Cardiac septum (tissue), 1 donor: ENCODE measurements around the gene PHF21A. TPM values are rescaled to one million over a fixed set of nuclear protein-coding genes. Genes with fewer than 3 reads are reported as not detected.
"Not testable (repeated sequence)": the region's sequence is repeated elsewhere in the genome, so short reads cannot be mapped to it uniquely, and the experiment has no call there.

Source experiments
- DNase-seq: peaks from one replicate; pipeline ENCODE4 v3.0.0-alpha.2; 2020; ENCODE audit warnings: low spot score
- intact Hi-C: fragments of 100-400 bp; cut with DNase I; formaldehyde crosslinking; loops from one replicate; pipeline ENCODE4 v1.14.0; 2022
- total RNA-seq: library from RNA; stranded (reverse); fragmentation: NEBNext Ultra II Directional; extraction: Animal tissue kit (Norgen Biotek cat#: 25700); gene quantifications from one replicate; pipeline ENCODE4 v1.2.1, GENCODE V29; 2021
- donor health status: DM: no; HTN: no; CAD: no.

PHF21A gene
- total RNA-seq, 1 donor from 2014 or later = 43.8 TPM

DNA sequence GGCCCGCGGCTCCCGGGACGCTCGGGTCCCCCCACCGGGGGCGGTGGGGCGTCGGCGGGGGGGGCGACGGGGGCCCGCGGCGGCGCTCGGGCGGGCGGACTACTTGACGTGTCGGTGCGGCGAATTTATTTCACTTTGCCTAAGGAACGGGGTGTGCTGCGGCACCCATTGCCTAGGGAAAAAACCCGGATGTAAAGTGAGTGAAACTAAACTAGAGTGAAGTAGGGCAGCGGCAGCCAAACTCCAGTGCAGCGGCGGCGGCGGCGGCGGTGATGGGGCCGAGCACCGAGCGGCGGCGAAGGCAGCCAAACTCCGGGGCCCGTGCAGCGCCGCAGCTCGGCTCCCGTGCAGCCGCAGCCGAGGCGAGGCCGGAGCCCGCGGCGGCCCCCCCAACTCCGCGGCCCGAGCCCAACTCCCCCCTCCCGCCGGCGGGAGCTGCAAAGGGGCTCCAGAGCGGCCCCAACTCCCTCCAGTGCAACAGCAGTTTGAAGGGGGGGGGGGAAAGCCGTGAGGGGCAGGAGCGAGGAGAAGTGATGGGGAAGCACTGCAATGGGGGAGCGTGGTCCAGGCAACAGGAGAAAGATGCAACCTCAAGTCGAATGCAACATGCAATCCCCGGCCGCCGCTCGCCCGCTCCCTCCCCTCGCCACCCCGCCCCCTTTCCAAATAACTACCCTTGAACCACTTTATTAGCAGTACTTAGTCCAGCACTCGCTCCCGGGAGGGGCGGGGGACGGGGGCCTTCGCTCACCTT is 647 bp upstream of the PHF21A start:
- intact Hi-C loops = loop anchor here (5.0 kb wide), 1 partner anchor 115 kb away; no protein-coding TSS in a partner anchor
- DNase-seq = peak; percentile 88

DNA sequence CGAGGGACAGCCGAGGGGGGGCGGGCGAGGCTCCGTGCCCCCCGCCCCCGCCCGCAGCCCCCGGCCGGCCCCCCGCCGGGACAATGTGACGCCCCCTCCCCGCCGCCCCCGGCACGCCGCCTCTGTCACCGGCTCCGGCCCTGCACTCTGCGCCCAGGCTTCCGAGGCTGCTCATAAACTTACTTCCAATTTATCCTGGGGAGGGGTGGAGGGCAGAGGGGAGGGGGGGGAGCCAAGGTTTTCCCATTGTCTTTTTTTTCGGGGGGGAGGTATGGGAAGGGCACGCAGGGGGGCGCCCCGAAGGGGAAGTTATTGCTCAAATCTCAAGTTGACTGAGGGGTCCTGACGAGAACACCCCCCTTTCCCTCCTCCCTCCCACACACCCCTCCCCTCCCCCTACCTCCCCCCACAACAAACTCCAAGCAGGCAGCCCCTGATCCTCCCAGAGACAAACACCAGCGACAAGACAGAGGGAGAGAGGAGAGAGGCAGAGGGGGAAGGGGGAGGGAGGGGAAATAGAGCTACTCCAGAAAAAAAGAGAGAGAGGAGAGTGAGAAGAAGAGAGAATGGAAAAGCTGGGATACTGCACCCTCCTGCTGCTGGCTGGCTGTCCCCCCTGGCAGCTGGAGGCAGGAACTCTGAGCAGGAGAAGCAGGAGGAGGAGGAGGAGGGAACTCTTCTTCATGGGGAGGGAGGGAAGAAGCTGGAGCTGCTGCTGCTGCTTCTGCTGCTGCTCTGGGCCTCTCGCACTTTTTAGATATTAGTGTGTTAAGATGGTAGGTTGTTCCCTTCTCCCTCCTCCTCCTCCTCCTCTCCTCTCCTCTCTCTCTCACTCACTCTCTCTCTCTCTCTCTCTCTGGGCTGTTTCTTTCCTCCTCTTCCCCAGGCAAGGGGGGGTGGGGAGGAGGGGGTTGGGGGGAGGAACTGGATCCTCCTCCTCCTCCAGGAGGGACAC is 631 bp downstream of the PHF21A start:
- no peak for DNase-seq
- intact Hi-C loops = loop anchor here (5.0 kb wide), 1 partner anchor 117 kb away; no protein-coding TSS in a partner anchor

- peak; percentile 78 for DNase-seq
- intact Hi-C loops = loop anchor here (5.0 kb wide), 1 partner anchor 118 kb away; no protein-coding TSS in a partner anchor
Observed at GRCh38 chr11:46119352-46120216, 1.7 kb downstream of the PHF21A start.

DNA sequence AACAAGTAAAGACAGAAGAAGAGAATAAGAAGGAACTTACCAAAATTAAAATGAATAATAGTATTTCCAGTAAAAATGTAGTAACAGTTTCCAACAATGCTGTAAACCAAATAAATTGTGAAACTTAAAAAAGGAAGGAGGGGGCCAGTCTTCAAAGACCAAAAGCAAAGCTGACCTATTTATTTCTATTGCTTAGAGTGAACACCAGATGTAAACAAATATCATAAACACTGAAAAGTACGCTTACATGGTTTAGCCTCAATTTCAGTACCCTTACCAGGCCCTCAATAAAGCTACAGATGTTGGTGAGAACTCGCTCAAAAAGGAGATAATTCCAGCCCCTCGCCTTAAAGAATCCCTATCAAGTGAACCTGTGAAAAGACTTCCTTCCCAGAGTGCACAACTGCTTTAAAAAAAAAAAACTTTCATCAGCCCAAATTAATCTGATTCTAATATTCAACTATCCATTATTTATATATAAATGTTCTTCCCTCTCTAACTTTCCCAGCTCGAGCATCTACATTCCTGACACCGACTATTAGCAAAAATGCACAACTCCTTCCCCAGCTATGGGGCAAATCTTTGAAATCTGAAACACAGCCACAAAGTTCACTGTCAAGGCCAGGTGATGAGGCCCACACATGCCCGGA is 2.4 kb downstream of the PHF21A start:
- intact Hi-C loops = no loop called here
- no peak for DNase-seq

- DNase-seq = no peak
- intact Hi-C loops = no loop called here
Observed at GRCh38 chr11:46117842-46118241, 3.4 kb downstream of the PHF21A start.

DNA sequence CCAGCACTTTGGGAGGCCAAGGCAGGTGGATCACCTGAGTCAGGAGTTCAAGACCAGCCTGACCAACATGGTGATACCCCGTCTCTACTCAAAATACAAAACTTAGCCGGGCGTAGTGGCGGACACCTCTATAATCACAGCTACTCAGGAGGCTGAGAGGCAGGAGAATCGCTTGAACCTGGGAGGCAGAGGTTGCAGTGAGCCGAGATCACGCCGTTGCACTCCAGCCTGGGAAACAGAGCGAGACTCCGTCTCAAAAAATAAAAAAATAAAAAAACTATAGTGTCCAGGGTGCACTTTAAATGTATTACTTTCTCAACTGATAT is 4.6 kb downstream of the PHF21A start:
- DNase-seq, intact Hi-C loops: not testable (repeated sequence)

- intact Hi-C loops = no loop called here
Observed at GRCh38 chr11:46116007-46116711, 5.1 kb downstream of the PHF21A start.

GRCh38 chr11:46114961-46115360 is 6.3 kb downstream of the PHF21A start:
- no peak for DNase-seq
- intact Hi-C loops = no loop called here

More at GRCh38 chr11:46116007-46116711, 5.1 kb downstream of the PHF21A start:
- DNase-seq = no peak

DNA sequence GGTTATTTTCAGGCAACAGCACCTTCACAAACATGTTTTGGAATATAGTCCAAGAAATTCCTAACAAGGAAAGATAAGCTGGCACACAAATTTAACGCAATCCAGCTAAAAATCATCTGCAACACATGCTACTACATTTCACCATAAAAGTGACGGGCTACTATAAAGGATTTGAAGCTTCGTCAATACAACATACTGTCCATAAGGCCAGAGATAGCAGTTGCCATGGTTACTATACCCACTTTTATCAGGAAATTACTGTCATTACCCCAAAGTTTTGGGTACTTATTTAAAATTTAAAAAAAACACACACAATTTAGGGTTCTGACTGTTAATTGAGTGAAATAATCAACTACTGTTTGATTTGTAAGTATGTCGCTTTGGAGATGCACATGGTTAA is 6.9 kb downstream of the PHF21A start:
- no peak for DNase-seq
- intact Hi-C loops = no loop called here

DNA sequence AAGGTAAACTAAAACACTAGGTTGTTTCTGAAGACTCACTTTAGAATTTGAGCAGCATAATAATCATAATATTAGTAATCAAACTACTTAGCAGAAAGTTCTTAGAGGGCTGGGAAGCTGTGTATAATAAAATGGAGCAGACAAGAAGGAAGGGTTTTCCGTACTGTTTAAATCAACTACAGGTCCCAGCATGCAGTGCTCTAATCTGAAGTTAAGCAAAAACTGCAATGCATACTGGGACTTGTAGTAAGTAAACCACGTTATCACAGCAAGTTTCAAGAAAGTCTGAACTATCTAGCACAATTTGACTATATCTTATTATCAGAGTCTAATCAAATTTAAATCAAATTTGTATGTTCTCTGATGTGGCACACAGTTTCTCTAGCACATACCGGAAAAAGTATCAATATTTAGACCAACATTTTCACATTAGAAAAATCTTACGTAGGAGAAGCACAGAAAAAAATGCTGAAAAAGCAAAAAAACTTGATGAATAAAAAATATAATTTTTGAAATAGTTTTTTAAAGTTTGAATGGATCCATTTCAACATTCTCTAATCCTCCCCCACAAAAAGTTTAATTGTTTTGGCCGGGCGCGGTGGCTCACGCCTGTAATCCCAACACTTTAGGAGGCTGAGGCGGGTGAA is 8.2 kb downstream of the PHF21A start:
- no peak for DNase-seq
- intact Hi-C loops = no loop called here

DNA sequence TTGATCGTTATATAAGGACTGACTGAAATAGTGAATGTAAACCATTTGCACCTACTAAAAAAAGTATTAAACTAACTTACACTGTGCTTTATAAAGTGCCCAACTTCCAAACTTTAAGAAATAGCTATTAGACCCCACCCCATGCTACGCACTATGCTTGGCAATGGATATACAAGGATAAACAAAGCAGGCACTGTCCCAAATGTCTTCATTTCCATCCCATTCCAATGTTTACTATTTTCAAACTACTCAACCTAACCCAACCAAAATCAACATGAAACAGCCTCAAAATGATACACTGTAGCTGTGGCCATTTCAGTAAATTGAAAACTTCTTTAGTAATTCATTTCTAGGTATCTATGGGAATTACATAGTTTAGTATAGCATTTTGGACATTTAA is 12.5 kb downstream of the PHF21A start:
- intact Hi-C loops = no loop called here

GRCh38 chr11:46107780-46108179 is 13.5 kb downstream of the PHF21A start:
- no peak for DNase-seq
- intact Hi-C loops = no loop called here

More for the DNA sequence above, 12.5 kb downstream of the PHF21A start:
- DNase-seq = no peak

DNA sequence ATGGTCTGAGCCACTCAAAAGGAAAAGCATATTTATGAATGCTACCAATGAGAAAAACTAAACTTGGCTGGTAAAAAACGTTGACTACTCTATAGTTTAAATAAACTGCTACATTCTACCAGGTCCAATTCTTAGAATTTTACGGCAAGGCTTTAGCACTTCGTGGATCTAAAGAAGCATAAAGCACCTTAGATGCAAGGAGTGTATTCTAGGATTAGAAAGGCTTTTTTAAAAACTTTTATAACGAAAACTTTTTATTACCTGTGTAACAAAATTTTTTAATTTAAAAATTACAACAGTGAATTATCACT is 13.9 kb downstream of the PHF21A start:
- intact Hi-C loops = no loop called here
- no peak for DNase-seq

- no peak for DNase-seq
- intact Hi-C loops = no loop called here
Observed at GRCh38 chr11:46106530-46107407, 14.5 kb downstream of the PHF21A start.

DNA sequence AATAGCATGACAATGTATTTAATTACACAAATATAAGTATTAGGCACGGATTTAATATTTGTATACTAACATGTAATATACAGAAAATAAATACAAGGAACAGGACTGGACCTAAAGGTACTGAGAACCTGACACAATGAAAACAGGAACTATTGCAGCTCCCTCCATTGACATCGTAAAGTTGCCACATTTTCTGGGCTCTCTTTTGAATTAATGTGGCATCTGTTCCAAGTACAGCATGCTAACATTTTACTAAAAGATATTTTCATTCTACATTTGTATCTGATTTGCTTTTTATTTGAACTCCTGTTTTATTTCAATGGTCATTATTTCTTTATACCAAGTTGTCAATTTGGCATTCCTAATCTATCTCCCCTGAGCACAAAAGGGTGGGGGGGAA is 15.3 kb downstream of the PHF21A start:
- intact Hi-C loops = no loop called here
- DNase-seq = no peak

DNA sequence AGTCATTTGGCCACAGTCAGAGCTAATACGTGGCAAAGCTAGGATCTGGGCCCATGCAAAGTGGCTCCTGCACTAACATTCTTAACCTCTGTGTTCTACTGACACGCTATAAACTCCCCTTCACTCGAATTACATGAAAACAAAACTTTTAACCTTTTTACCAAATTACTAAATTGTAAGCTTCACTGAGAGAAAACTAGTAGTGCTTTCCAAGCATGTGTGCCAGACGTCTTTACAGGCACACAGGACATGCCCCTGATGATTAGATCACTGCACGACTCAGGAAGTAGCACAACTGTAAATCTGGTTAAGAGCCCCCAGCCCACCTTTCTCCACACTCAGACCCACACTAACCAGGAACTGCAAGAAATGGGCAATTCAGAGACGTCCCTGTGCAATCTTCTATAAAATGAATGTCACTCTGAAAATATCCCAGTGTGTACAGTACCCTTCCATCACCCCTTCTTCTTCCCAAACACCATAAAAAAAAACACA is 16.1 kb downstream of the PHF21A start:
- DNase-seq = no peak
- intact Hi-C loops = no loop called here

DNA sequence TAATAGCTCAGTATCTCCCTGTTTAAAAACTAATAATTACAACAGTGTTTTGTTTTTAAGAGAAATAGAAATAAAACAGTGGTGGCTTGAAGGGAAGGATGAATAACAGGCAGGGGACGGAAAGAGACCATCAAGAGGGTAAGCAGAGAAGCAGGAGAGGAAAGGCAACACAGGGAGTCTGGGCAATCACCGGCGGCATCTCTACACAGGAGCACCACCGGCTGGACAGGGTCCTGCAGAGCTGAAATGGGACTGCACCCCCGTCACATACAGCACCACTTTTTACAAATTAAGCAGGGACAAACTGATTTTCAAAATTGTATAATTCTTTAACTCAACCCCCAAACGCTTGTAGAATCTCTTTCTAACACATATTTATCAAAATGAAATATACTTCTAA is 18.4 kb downstream of the PHF21A start:
- no peak for DNase-seq
- intact Hi-C loops = no loop called here
